Astrocyte (in vitro differentiated cells and primary cell): ENCODE results near the gene FHIT. TPM values are rescaled to one million over a fixed set of nuclear protein-coding genes. Genes with fewer than 3 reads are reported as not detected.

ENCODE experiments used
- DNase-seq: peaks from one replicate; pipeline ENCODE4 v3.0.0-alpha.2; 2010; ENCODE audit warnings: low read depth
- FAIRE-seq: peaks from 2 replicates; lab custom pipeline; 2011; peaks lifted over from hg19 to GRCh38; lab: Jason Lieb, UNC
- H2AFZ ChIP-seq: 2 replicates; pipeline ENCODE4 v1.6.0; 2012; ENCODE audit warnings: low read depth, low read length, inconsistent platforms
- H3K27ac ChIP-seq: 2 replicates; pipeline ENCODE4 v1.5.1; 2011; ENCODE audit warnings: low read depth, low read length, inconsistent platforms
- H3K27me3 ChIP-seq: 2 replicates; pipeline ENCODE4 v1.6.0; 2011; ENCODE audit warnings: low read length, inconsistent platforms; ENCODE audit not compliant: insufficient read depth
- H3K36me3 ChIP-seq: 2 replicates; pipeline ENCODE4 v1.5.1; 2011; ENCODE audit warnings: low read length, inconsistent platforms; ENCODE audit not compliant: insufficient read depth
- H3K4me1 ChIP-seq: 2 replicates; pipeline ENCODE4 v1.5.1; 2011; ENCODE audit warnings: low read length, inconsistent platforms; ENCODE audit not compliant: insufficient read depth
- H3K4me2 ChIP-seq: 2 replicates; pipeline ENCODE4 v1.6.0; 2012; ENCODE audit warnings: low read length, inconsistent platforms
- H3K4me3 ChIP-seq: 2 replicates; pipeline ENCODE4 v1.5.1; 2011; ENCODE audit warnings: low read depth, mild to moderate bottlenecking, low read length, inconsistent platforms; ENCODE audit not compliant: insufficient read depth
- H3K79me2 ChIP-seq: 2 replicates; pipeline ENCODE4 v1.6.0; 2012; ENCODE audit warnings: mild to moderate bottlenecking, low read length, inconsistent platforms; ENCODE audit not compliant: insufficient read depth
- H3K9ac ChIP-seq: 2 replicates; pipeline ENCODE4 v1.6.0; 2012; ENCODE audit warnings: mild to moderate bottlenecking, low read length, inconsistent platforms
- H3K9me3 ChIP-seq: 2 replicates; pipeline ENCODE4 v1.5.1; 2012; ENCODE audit warnings: low read depth, mild to moderate bottlenecking, low read length, inconsistent platforms; ENCODE audit not compliant: insufficient read depth
- H4K20me1 ChIP-seq: 2 replicates; pipeline ENCODE4 v1.6.0; 2012; ENCODE audit warnings: low read length, inconsistent platforms; ENCODE audit not compliant: insufficient read depth
- H3K27ac Mint-ChIP-seq: one replicate; pipeline ENCODE4 v1.8.0; 2021; ENCODE audit warnings: mild to moderate bottlenecking, mixed read lengths; ENCODE audit not compliant: unreplicated experiment
- H3K27me3 Mint-ChIP-seq: one replicate; pipeline ENCODE4 v1.8.0; 2021; ENCODE audit warnings: low read depth, mixed read lengths; ENCODE audit not compliant: unreplicated experiment
- H3K36me3 Mint-ChIP-seq: one replicate; pipeline ENCODE4 v1.8.0; 2021; ENCODE audit warnings: low read depth, mixed read lengths; ENCODE audit not compliant: unreplicated experiment
- H3K4me1 Mint-ChIP-seq: one replicate; pipeline ENCODE4 v1.8.0; 2021; ENCODE audit warnings: low read depth, mixed read lengths; ENCODE audit not compliant: unreplicated experiment
- H3K4me3 Mint-ChIP-seq: one replicate; pipeline ENCODE4 v1.8.0; 2021; ENCODE audit warnings: mild to moderate bottlenecking, moderate library complexity, mixed read lengths; ENCODE audit not compliant: unreplicated experiment
- H3K9me3 Mint-ChIP-seq: one replicate; pipeline ENCODE4 v1.8.0; 2021; ENCODE audit warnings: mild to moderate bottlenecking, mixed read lengths; ENCODE audit not compliant: unreplicated experiment
- EZH2 ChIP-seq: IDR thresholded peaks from 2 replicates; pipeline ENCODE4 v1.6.1; 2012; ENCODE audit warnings: mild to moderate bottlenecking, low read length, inconsistent platforms; ENCODE audit not compliant: insufficient read depth
- total RNA-seq: library from RNA; stranded (reverse); gene quantifications from 2 replicates; pipeline ENCODE4 v1.2.1, GENCODE V29; 2021
- TF ChIP-seq, protein P1 (sequence below): IDR thresholded peaks from 2 replicates; pipeline ENCODE4 v1.5.1; 2011; ENCODE audit warnings: low read depth, mild to moderate bottlenecking, inconsistent platforms, low read length, moderate library complexity; ENCODE audit not compliant: insufficient read depth

The FHIT gene
- total RNA-seq, 1 donor from 2014 or later, result 6.7 TPM

- Histone ChIP-seq H2AFZ (no peak overlapping the region), H3K9ac (no peak overlapping the region), H3K9me3 (no peaks in the 10 kb centered on the region), H3K79me2 (no peaks in the 10 kb centered on the region), H3K36me3 (no peaks in the 10 kb centered on the region), H4K20me1 (no peaks in the 10 kb centered on the region), H3K27me3 (no peaks in the 10 kb centered on the region), H3K27ac (no peak overlapping the region), H3K4me1 (peaks cover 4% of the 10 kb centered on the region), H3K4me3 (no peak overlapping the region), H3K4me2 (no peak overlapping the region)
- no peak overlapping the region for H3K4me3 Mint-ChIP-seq
- H3K27ac Mint-ChIP-seq, result no peak overlapping the region
- DNase-seq (no peak), FAIRE-seq (no peak)
- no peaks in the 10 kb centered on the region for H3K36me3 Mint-ChIP-seq
- no peaks in the 10 kb centered on the region for H3K27me3 Mint-ChIP-seq
- H3K9me3 Mint-ChIP-seq, result no peaks in the 10 kb centered on the region
- TF ChIP-seq EZH2, result no peak
- TF ChIP-seq, protein P1, sequence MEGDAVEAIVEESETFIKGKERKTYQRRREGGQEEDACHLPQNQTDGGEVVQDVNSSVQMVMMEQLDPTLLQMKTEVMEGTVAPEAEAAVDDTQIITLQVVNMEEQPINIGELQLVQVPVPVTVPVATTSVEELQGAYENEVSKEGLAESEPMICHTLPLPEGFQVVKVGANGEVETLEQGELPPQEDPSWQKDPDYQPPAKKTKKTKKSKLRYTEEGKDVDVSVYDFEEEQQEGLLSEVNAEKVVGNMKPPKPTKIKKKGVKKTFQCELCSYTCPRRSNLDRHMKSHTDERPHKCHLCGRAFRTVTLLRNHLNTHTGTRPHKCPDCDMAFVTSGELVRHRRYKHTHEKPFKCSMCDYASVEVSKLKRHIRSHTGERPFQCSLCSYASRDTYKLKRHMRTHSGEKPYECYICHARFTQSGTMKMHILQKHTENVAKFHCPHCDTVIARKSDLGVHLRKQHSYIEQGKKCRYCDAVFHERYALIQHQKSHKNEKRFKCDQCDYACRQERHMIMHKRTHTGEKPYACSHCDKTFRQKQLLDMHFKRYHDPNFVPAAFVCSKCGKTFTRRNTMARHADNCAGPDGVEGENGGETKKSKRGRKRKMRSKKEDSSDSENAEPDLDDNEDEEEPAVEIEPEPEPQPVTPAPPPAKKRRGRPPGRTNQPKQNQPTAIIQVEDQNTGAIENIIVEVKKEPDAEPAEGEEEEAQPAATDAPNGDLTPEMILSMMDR, result no peak
- H3K4me1 Mint-ChIP-seq, result peaks cover 15% of the 10 kb centered on the region
Observed at GRCh38 chr3:60015032-60015705, 1236.1 kb downstream of the FHIT start.

GRCh38 chr3:60013241-60013640 is 1238.0 kb downstream of the FHIT start:
- H2AFZ ChIP-seq, result no peak overlapping the region

DNA sequence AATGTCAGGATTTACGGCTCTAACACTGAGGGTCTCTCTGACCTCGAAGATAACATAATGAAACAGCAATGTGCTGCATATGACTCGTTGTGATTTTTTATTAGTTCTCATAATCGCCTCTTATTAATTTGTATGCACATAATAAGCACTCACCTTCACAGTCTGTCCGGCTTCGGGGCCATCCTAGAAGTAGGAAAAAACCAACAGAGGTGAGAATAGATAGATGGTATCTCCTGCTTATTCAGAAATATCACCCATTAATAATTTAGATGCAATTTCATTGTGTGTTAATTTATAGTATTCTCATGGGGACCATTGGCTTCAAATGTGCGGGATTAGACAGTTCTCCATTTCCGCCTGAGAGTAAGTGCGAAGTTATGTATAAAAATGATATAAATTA is 1240.0 kb downstream of the FHIT start:
- H2AFZ ChIP-seq, result no peak overlapping the region
- Mint-ChIP-seq H3K4me1 (peaks cover 5% of the 10 kb centered on the region), H3K36me3 (no peaks in the 10 kb centered on the region), H3K27ac (no peak overlapping the region), H3K4me3 (no peak overlapping the region), H3K9me3 (no peaks in the 10 kb centered on the region), H3K27me3 (peaks cover 2% of the 10 kb centered on the region)
- DNase-seq (no peak), FAIRE-seq (no peak)
- TF ChIP-seq EZH2, result no peak
- no peaks in the 10 kb centered on the region for H3K36me3 ChIP-seq
- H3K27ac ChIP-seq, result no peak overlapping the region
- no peak overlapping the region for H3K4me2 ChIP-seq
- no peaks in the 10 kb centered on the region for H3K9me3 ChIP-seq
- H3K79me2 ChIP-seq, result no peaks in the 10 kb centered on the region
- no peak overlapping the region for H3K9ac ChIP-seq
- no peak overlapping the region for H3K4me3 ChIP-seq
- no peaks in the 10 kb centered on the region for H3K27me3 ChIP-seq
- no peaks in the 10 kb centered on the region for H3K4me1 ChIP-seq
- no peaks in the 10 kb centered on the region for H4K20me1 ChIP-seq

More at GRCh38 chr3:60013241-60013640, 1238.0 kb downstream of the FHIT start:
- Mint-ChIP-seq H3K4me1 (peaks cover 14% of the 10 kb centered on the region), H3K9me3 (no peaks in the 10 kb centered on the region), H3K27me3 (no peaks in the 10 kb centered on the region), H3K4me3 (no peak overlapping the region), H3K36me3 (no peaks in the 10 kb centered on the region), H3K27ac (no peak overlapping the region)
- DNase-seq, result peak; percentile 38
- H3K27ac ChIP-seq, result no peak overlapping the region
- no peak overlapping the region for H3K4me2 ChIP-seq
- no peaks in the 10 kb centered on the region for H4K20me1 ChIP-seq
- TF ChIP-seq, protein P1, result no peak
- no peak for TF ChIP-seq EZH2
- no peaks in the 10 kb centered on the region for H3K36me3 ChIP-seq
- no peaks in the 10 kb centered on the region for H3K9me3 ChIP-seq
- no peaks in the 10 kb centered on the region for H3K27me3 ChIP-seq
- no peaks in the 10 kb centered on the region for H3K79me2 ChIP-seq
- no peak overlapping the region for H3K4me3 ChIP-seq
- no peak overlapping the region for H3K9ac ChIP-seq
- H3K4me1 ChIP-seq, result peaks cover 3% of the 10 kb centered on the region
- FAIRE-seq, result no peak
